Eye (tissue), 1 donor: ENCODE results near the gene NEK6.

ENCODE experiments used
- DNase-seq: peaks from one replicate; pipeline ENCODE4 v3.0.0-alpha.2; 2015

The NEK6 gene

GRCh38 chr9:124327491-124327890 lies 69.7 kb downstream of the NEK6 start:
- peak; percentile 45 for DNase-seq

- DNase-seq, result no peak
Observed at GRCh38 chr9:124328285-124328684, 70.5 kb downstream of the NEK6 start.

GRCh38 chr9:124329206-124329792 lies 71.5 kb downstream of the NEK6 start:
- DNase-seq, result peak; percentile 57

GRCh38 chr9:124330011-124330697 lies 72.4 kb downstream of the NEK6 start:
- peak; percentile 47 for DNase-seq

- no peak for DNase-seq
Observed at GRCh38 chr9:124331580-124331979, 73.8 kb downstream of the NEK6 start.

GRCh38 chr9:124332361-124333202 lies 74.8 kb downstream of the NEK6 start:
- peak; percentile 50 for DNase-seq

- no peak for DNase-seq
Observed at GRCh38 chr9:124333203-124333579, 75.4 kb downstream of the NEK6 start.

- no peak for DNase-seq
Observed at GRCh38 chr9:124334568-124335319, 77.0 kb downstream of the NEK6 start.

GRCh38 chr9:124335320-124335707 lies 77.6 kb downstream of the NEK6 start:
- no peak for DNase-seq

GRCh38 chr9:124337562-124337961 lies 79.8 kb downstream of the NEK6 start:
- no peak for DNase-seq

GRCh38 chr9:124339603-124340146 lies 81.9 kb downstream of the NEK6 start:
- DNase-seq, result no peak

GRCh38 chr9:124340219-124341069 lies 82.7 kb downstream of the NEK6 start:
- DNase-seq, result no peak

GRCh38 chr9:124341455-124342170 lies 83.9 kb downstream of the NEK6 start:
- DNase-seq, result no peak

GRCh38 chr9:124342402-124342775 lies 84.6 kb downstream of the NEK6 start:
- no peak for DNase-seq

- DNase-seq, result peak; percentile 75
Observed at GRCh38 chr9:124342776-124343485, 85.2 kb downstream of the NEK6 start.

- DNase-seq, result no peak
Observed at GRCh38 chr9:124343533-124344290, 86.0 kb downstream of the NEK6 start.

- no peak for DNase-seq
Observed at GRCh38 chr9:124344291-124345050, 86.7 kb downstream of the NEK6 start.

- peak; percentile 66 for DNase-seq
Observed at GRCh38 chr9:124345063-124345462, 87.3 kb downstream of the NEK6 start.

GRCh38 chr9:124345751-124346281 lies 88.1 kb downstream of the NEK6 start:
- no peak for DNase-seq
